H1 (cell line): ENCODE results near the gene ERC1. TPM values are rescaled to one million over a fixed set of nuclear protein-coding genes. Genes with fewer than 3 reads are reported as not detected.

ENCODE experiments used
- CTCF ChIA-PET: fragments of 300-600 bp; sonication (Branson Sonifier 250); formaldehyde crosslinking; loops from one replicate; lab custom pipeline; 2021; ENCODE audit not compliant: partially characterized antibody; lab: Charles Lee
- POLR2A ChIA-PET: fragments of 300-600 bp; sonication (Branson Sonifier 250); formaldehyde crosslinking; loops from one replicate; lab custom pipeline; 2021; ENCODE audit warnings: inconsistent platforms; ENCODE audit not compliant: partially characterized antibody; lab: Charles Lee
- DNase-seq, 2 experiments: peaks; one replicate each; pipeline versions ENCODE4 v3.0.0 to v3.0.0-alpha.2; 2010 to 2022; ENCODE audit warnings: low spot score in 2 of 2, low read depth in 1 of 2, mixed read lengths in 1 of 2
- FAIRE-seq: peaks from 2 replicates; lab custom pipeline; 2011; peaks lifted over from hg19 to GRCh38; lab: Jason Lieb, UNC
- H2AFZ ChIP-seq: 2 replicates; pipeline ENCODE4 v1.8.1; 2012; ENCODE audit warnings: low read length, inconsistent platforms
- H2AK5ac ChIP-seq: 2 replicates; pipeline ENCODE4 v1.6.1; 2013; ENCODE audit warnings: low read depth, low read length
- H2BK120ac ChIP-seq: replicated peaks from 2 replicates; pipeline ENCODE3; 2013; ENCODE audit warnings: low read depth, low read length, inconsistent platforms
- H2BK12ac ChIP-seq: 2 replicates; pipeline ENCODE4 v1.6.1; 2013; ENCODE audit warnings: low read depth, low read length
- H2BK15ac ChIP-seq: 2 replicates; pipeline ENCODE4 v1.6.1; 2013; ENCODE audit warnings: low read length
- H2BK20ac ChIP-seq: 2 replicates; pipeline ENCODE4 v1.6.1; 2013; ENCODE audit warnings: low read length
- H2BK5ac ChIP-seq: 2 replicates; pipeline ENCODE4 v1.6.1; 2013; ENCODE audit warnings: low read depth, low read length
- H3K14ac ChIP-seq: 2 replicates; pipeline ENCODE4 v1.6.1; 2013; ENCODE audit warnings: inconsistent platforms; ENCODE audit not compliant: insufficient read length
- H3K18ac ChIP-seq: 2 replicates; pipeline ENCODE4 v1.6.1; 2013; ENCODE audit warnings: low read length; ENCODE audit errors: extremely low read depth
- H3K23ac ChIP-seq: 2 replicates; pipeline ENCODE4 v1.6.1; 2013; ENCODE audit warnings: inconsistent platforms; ENCODE audit not compliant: insufficient read length
- H3K23me2 ChIP-seq: 2 replicates; pipeline ENCODE4 v1.6.1; 2013; ENCODE audit warnings: low read depth, low read length
- H3K27ac ChIP-seq: 2 replicates; pipeline ENCODE4 v1.6.1; 2011; ENCODE audit warnings: low read depth, low read length, inconsistent platforms
- H3K27me3 ChIP-seq, 4 experiments: replicated peaks in 1 of 4; 1 replicate in 1 of 4; 2 replicates in 3 of 4; pipeline versions ENCODE4 v1.6.1 to v1.8.1; 2011 to 2013; ENCODE audit warnings: low read length in 3 of 4, mild to moderate bottlenecking in 3 of 4, inconsistent platforms in 2 of 4, mixed read lengths in 2 of 4, moderate library complexity in 1 of 4; ENCODE audit not compliant: control insufficient read depth in 3 of 4, insufficient read depth in 3 of 4; ENCODE audit errors: extremely low read depth in 1 of 4
- H3K36me3 ChIP-seq, 4 experiments: 2 replicates each; pipeline versions ENCODE4 v1.6.1 to v1.8.1; 2011 to 2013; ENCODE audit warnings: mild to moderate bottlenecking in 4 of 4, low read length in 3 of 4, moderate library complexity in 2 of 4, control low read depth in 1 of 4, inconsistent platforms in 1 of 4; ENCODE audit not compliant: insufficient read depth in 4 of 4, control insufficient read depth in 2 of 4
- H3K4ac ChIP-seq: replicated peaks from 2 replicates; pipeline ENCODE3; 2013; ENCODE audit warnings: low read length, low read depth, mixed read lengths, inconsistent platforms; ENCODE audit not compliant: insufficient read length
- H3K4me1 ChIP-seq, 4 experiments: replicated peaks in 1 of 4; 1 replicate in 1 of 4; 2 replicates in 3 of 4; pipeline versions ENCODE4 v1.6.1 to v1.8.1; 2011 to 2013; ENCODE audit warnings: low read length in 3 of 4, inconsistent platforms in 2 of 4, mixed read lengths in 1 of 4; ENCODE audit not compliant: insufficient read depth in 4 of 4, control insufficient read depth in 3 of 4
- H3K4me2 ChIP-seq, 2 experiments: 2 replicates each; pipeline versions ENCODE4 v1.6.1 to v1.8.1; 2011 to 2013; ENCODE audit warnings: low read depth in 2 of 2, low read length in 2 of 2, control low read depth in 1 of 2, inconsistent platforms in 1 of 2, mild to moderate bottlenecking in 1 of 2; ENCODE audit not compliant: insufficient read depth in 1 of 2
- H3K4me3 ChIP-seq, 4 experiments: fragments of 200-600, 300-600 bp in 1 of 4; sonication (generic), shearing (Covaris generic), sonication (Bioruptor Twin) in 1 of 4; 2 replicates each; pipeline versions ENCODE4 v1.5.1 to v1.8.1; 2011 to 2016; ENCODE audit warnings: low read length in 4 of 4, low read depth in 3 of 4, control low read depth in 2 of 4, inconsistent platforms in 2 of 4, mild to moderate bottlenecking in 2 of 4, mixed read lengths in 1 of 4, moderate library complexity in 1 of 4; ENCODE audit not compliant: insufficient read depth in 2 of 4; ENCODE audit errors: extremely low read depth in 1 of 4
- H3K56ac ChIP-seq: replicated peaks from 2 replicates; pipeline ENCODE3; 2013; ENCODE audit warnings: low read depth, mild to moderate bottlenecking, mixed read lengths, low read length, inconsistent platforms; ENCODE audit not compliant: insufficient read length
- H3K79me1 ChIP-seq: 2 replicates; pipeline ENCODE4 v1.6.1; 2013; ENCODE audit warnings: low read depth, low read length, control low read depth
- H3K79me2 ChIP-seq, 2 experiments: 2 replicates each; pipeline versions ENCODE4 v1.6.1 to v1.8.1; 2012 to 2013; ENCODE audit warnings: low read length in 2 of 2, mild to moderate bottlenecking in 2 of 2, inconsistent platforms in 1 of 2; ENCODE audit not compliant: insufficient read depth in 2 of 2, control insufficient read depth in 1 of 2
- H3K9ac ChIP-seq, 4 experiments: replicated peaks in 1 of 4; 1 replicate in 1 of 4; 2 replicates in 3 of 4; pipeline versions ENCODE4 v1.6.1 to v1.8.1; 2011 to 2013; ENCODE audit warnings: low read depth in 3 of 4, low read length in 3 of 4, control low read depth in 2 of 4, mild to moderate bottlenecking in 2 of 4, moderate library complexity in 2 of 4, inconsistent platforms in 1 of 4; ENCODE audit errors: extremely low read depth in 1 of 4
- H3K9me3 ChIP-seq, 2 experiments: 2 replicates each; pipeline versions ENCODE4 v1.6.1 to v1.8.1; 2012 to 2013; ENCODE audit warnings: mild to moderate bottlenecking in 2 of 2, moderate library complexity in 2 of 2, control low read depth in 1 of 2, inconsistent platforms in 1 of 2, low read depth in 1 of 2, low read length in 1 of 2, mixed read lengths in 1 of 2; ENCODE audit not compliant: insufficient read depth in 2 of 2
- H4K20me1 ChIP-seq, 2 experiments: replicated peaks in 1 of 2; 2 replicates each; pipeline versions ENCODE3 to v1.8.1; 2011 to 2013; ENCODE audit warnings: inconsistent platforms in 2 of 2, low read length in 2 of 2, mild to moderate bottlenecking in 1 of 2; ENCODE audit not compliant: insufficient read depth in 2 of 2, control insufficient read depth in 1 of 2
- H4K5ac ChIP-seq: 2 replicates; pipeline ENCODE4 v1.6.1; 2013; ENCODE audit warnings: low read length, low read depth, mixed read lengths, inconsistent platforms; ENCODE audit not compliant: insufficient read length
- H4K8ac ChIP-seq: 2 replicates; pipeline ENCODE4 v1.8.0; 2013; ENCODE audit warnings: mild to moderate bottlenecking, moderate library complexity, low read length, inconsistent platforms; ENCODE audit not compliant: insufficient read depth; ENCODE audit errors: extremely low read depth
- H4K91ac ChIP-seq: replicated peaks from 2 replicates; pipeline ENCODE3; 2013; ENCODE audit warnings: low read length, mixed read lengths, inconsistent platforms; ENCODE audit not compliant: insufficient read length
- WGBS, 2 experiments: shearing (Covaris generic) in 1 of 2; methylation state at CpG; one replicate each; pipeline versions ENCODE4 v1.1.6 to v1.1.7; 2013 to 2015; ENCODE audit warnings: low lambda C conversion rate in 2 of 2, mixed read lengths in 2 of 2, inconsistent platforms in 1 of 2, low coverage in 1 of 2, missing lambda C conversion rate in 1 of 2; ENCODE audit not compliant: insufficient replicate concordance in 2 of 2, insufficient coverage in 1 of 2, insufficient read length in 1 of 2; ENCODE audit errors: extremely low coverage in 1 of 2, missing lambda C conversion rate in 1 of 2; 5-methylcytosine and 5-hydroxymethylcytosine counted together
- polyA plus RNA-seq, 7 experiments: library from polyadenylated mRNA; depleted of rRNA in 3 of 7; stranded (reverse) in 5 of 7; unstranded in 2 of 7; fragments of >200 nt in 5 of 7; fragments of 200-250 nt in 2 of 7; gene quantifications; 1 replicate in 5 of 7; 2 replicates in 1 of 7; 4 replicates in 1 of 7; pipeline versions ENCODE4 v1.2.1 to v1.2.3, GENCODE V29; 2011 to 2013; ENCODE audit warnings: missing spikeins in 2 of 7, mixed read lengths in 2 of 7
- total RNA-seq: library from RNA; stranded (reverse); fragmentation: NEBNext Ultra II Directional; extraction: Animal tissue kit (Norgen Biotek cat#: 25700); gene quantifications from 2 replicates; pipeline ENCODE4 v1.2.1, GENCODE V29; 2021

ERC1 gene
- total and polyA plus RNA-seq, 2 of the 8 experiments (the other 6 are each of a cell fraction or from before 2014, with no cell fraction given) = 7.8 to 45.7 TPM

DNA sequence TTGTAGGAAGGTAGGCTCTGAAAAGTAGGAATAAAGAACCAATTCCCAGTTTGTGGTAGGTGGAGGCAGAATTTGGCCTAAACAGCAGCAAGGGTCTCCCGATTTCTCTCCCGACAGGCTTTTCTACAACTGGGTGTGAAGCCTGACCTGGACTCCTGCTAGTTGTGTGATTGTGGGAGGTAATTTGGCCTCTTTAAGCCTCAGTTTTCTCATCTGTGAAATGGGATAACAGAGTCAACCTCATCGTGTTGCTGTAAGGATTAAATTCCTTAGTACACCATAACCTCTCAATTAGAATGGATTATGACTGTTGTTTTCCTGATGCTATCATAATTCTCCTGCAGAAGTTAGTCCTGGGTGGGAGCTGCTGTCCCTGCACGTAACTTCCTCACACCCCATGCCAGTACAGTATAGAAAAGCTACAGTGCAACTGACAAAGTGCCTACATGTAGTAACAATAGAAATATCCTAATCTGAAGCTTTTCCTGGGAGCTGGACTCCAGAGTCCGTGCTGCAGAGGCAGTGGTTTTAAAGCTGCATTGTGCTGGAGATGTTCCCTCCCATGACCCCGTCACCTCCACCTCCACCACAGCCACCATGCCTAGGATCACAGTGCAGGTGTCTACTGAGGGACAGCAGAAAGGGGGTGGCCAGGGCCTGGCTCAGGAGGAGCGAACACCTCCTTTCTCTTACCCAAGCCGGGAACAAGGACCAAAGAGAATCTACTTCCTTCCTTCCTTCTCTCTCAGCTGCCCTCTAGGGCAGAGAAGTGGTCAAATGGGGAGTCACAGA lies 526.9 kb downstream of the ERC1 start:
- Histone ChIP-seq H2BK120ac (no peak overlapping the region), H2BK5ac (no peak overlapping the region), H3K36me3 (no peaks in the 10 kb centered on the region), H3K27ac (no peak overlapping the region), H4K91ac (no peak overlapping the region), H3K4me2 (no peak overlapping the region), H3K27me3 (no peaks in the 10 kb centered on the region), H2BK12ac (no peak overlapping the region), H3K9me3 (peaks cover 0 to 2% of the 10 kb centered on the region in 2 experiments; a peak in 1 of 4 replicates), H3K4me1 (peaks cover 0 to 1% (median 0%) of the 10 kb centered on the region in 4 experiments; a peak in 2 of 7 replicates), H3K9ac (no peak overlapping the region), H2BK20ac (no peak overlapping the region), H3K4ac (no peak overlapping the region), H4K20me1 (no peaks in the 10 kb centered on the region), H3K79me2 (no peaks in the 10 kb centered on the region), H3K4me3 (no peak overlapping the region), H2AFZ (no peak overlapping the region), H3K18ac (no peak overlapping the region), H3K14ac (no peak overlapping the region), H3K23me2 (no peaks in the 10 kb centered on the region), H2AK5ac (no peak overlapping the region), H4K5ac (no peak overlapping the region), H2BK15ac (no peak overlapping the region), H3K23ac (no peak overlapping the region), H3K79me1 (no peaks in the 10 kb centered on the region), H3K56ac (no peak overlapping the region), H4K8ac (no peak overlapping the region)
- POLR2A ChIA-PET = no interaction called here
- 89% methylated on average over 7 of the region's 8 CpGs; no CpG with 5 or more reads in 1 of the 2 experiments for WGBS, 2 experiments
- CTCF ChIA-PET = interaction anchor here (0.6 to 5.2 kb wide), 43 partner anchors 8 to 502 kb away, joined by 3 to 88 read pairs (median 4); no protein-coding TSS in a partner anchor
- DNase-seq (no peak), FAIRE-seq (no peak)
